Stimulated activated naive B cell treated with anti-CD40 and anti-IgM and Interleukin-4, amounts not matched to agents 10 μg/mL and 1 μg/mL and 100 μg/mL, for 72 hours (primary cell): ENCODE data around the gene ORM1.
"Not testable (repeated sequence)": the region's sequence is repeated elsewhere in the genome, so short reads cannot be mapped to it uniquely, and the experiment has no call there.

Source experiments
- ATAC-seq, 2 donors: fragments of 150-1000 bp; cut with Tn5 transposase; replicated peaks; 2 replicates each; pipeline ENCODE4 v1.10.0; 2021; ENCODE audit warnings: moderate library complexity in 1 of 2
- DNase-seq: peaks from one replicate; pipeline ENCODE4 v3.0.0; 2021
- H3K27ac Mint-ChIP-seq: one replicate; pipeline ENCODE4 v1.8.0; 2022; ENCODE audit warnings: mild to moderate bottlenecking, mixed read lengths
- H3K27me3 Mint-ChIP-seq, 2 donors: one replicate each; pipeline ENCODE4 v1.8.0; 2022; ENCODE audit warnings: mixed read lengths in 2 of 2
- H3K36me3 Mint-ChIP-seq, 2 donors: one replicate each; pipeline ENCODE4 v1.8.0; 2022; ENCODE audit warnings: mixed read lengths in 2 of 2, mild to moderate bottlenecking in 1 of 2
- H3K4me1 Mint-ChIP-seq, 2 donors: one replicate each; pipeline ENCODE4 v1.8.0; 2022; ENCODE audit warnings: mixed read lengths in 2 of 2, mild to moderate bottlenecking in 1 of 2
- H3K4me3 Mint-ChIP-seq, 2 donors: one replicate each; pipeline ENCODE4 v1.8.0; 2022; ENCODE audit warnings: mild to moderate bottlenecking in 2 of 2, mixed read lengths in 2 of 2, moderate library complexity in 1 of 2
- H3K9me3 Mint-ChIP-seq, 2 donors: one replicate each; pipeline ENCODE4 v1.8.0; 2022; ENCODE audit warnings: mixed read lengths in 2 of 2, mild to moderate bottlenecking in 1 of 2

ORM1 gene

DNA sequence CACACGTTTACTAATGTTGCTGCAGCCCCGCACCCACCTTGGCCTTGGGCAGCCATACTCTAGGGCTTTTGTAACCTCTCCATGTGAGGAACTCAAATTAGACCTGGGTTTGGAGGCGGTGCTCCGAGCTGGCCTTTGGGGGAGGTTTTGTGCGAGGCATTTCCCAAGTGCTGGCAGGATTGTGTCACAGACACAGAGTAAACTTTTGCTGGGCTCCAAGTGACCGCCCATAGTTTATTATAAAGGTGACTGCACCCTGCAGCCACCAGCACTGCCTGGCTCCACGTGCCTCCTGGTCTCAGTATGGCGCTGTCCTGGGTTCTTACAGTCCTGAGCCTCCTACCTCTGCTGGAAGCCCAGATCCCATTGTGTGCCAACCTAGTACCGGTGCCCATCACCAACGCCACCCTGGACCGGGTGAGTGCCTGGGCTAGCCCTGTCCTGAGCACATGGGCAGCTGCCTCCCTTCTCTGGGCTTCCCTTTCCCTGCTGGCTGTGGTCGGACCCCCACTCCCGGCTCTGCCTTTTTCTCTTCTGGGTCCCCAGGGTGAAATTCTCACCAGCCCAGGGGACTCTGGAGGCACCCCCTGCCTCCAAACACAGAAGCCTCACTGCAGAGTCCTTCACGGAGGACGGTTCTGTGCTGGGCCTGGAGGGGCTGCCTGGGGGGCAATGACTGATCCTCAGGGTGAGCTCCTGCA lies at the start of gene ORM1:
TSS of gene ORM1 (plus strand) at position 268 of the 701 bp plus-strand sequence. CDS start at position 304, 36 bp downstream.
- not testable (repeated sequence) for H3K36me3 Mint-ChIP-seq, H3K9me3 Mint-ChIP-seq, ATAC-seq, H3K27ac Mint-ChIP-seq, H3K27me3 Mint-ChIP-seq, H3K4me1 Mint-ChIP-seq, DNase-seq, H3K4me3 Mint-ChIP-seq

DNA sequence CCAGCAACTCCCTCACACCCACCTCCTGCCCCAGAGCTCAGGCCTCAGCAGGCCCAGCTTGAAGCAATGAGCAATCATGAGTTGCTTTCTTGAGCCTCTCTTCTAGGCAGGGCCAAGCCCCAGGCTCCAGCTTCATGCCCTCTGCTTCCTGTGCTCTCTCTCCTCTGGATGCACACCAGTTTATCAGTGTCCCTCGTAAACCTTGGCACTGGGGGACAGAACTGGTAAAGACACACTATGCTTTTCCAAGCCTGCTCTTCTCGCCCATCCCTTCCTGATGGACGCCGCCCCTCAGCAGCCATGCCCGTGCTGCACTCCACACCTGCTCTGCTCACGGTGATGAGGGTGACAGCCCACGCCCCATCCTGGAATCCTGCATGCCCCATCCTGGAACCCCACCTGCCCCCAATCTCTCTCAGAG lies 49.4 kb upstream of the ORM1 start:
- Mint-ChIP-seq H3K27ac (no peak overlapping the region), H3K27me3 (peaks cover 7 to 10% of the 10 kb centered on the region in 2 donors), H3K9me3 (peaks cover 2 to 6% of the 10 kb centered on the region in 2 donors), H3K4me3 (no peak overlapping the region), H3K4me1 (no peaks in the 10 kb centered on the region), H3K36me3 (no peaks in the 10 kb centered on the region)
- no peak for DNase-seq
- no peak for ATAC-seq

GRCh38 chr9:114274217-114274616 lies 48.7 kb upstream of the ORM1 start:
- H3K36me3 Mint-ChIP-seq = no peaks in the 10 kb centered on the region
- no peaks in the 10 kb centered on the region for H3K4me1 Mint-ChIP-seq
- DNase-seq (no peak), ATAC-seq (no peak)
- no peak overlapping the region for H3K27ac Mint-ChIP-seq
- no peak overlapping the region for H3K4me3 Mint-ChIP-seq
- peaks cover 2 to 7% of the 10 kb centered on the region in 2 donors for H3K9me3 Mint-ChIP-seq
- H3K27me3 Mint-ChIP-seq = peaks cover 4 to 5% of the 10 kb centered on the region in 2 donors

DNA sequence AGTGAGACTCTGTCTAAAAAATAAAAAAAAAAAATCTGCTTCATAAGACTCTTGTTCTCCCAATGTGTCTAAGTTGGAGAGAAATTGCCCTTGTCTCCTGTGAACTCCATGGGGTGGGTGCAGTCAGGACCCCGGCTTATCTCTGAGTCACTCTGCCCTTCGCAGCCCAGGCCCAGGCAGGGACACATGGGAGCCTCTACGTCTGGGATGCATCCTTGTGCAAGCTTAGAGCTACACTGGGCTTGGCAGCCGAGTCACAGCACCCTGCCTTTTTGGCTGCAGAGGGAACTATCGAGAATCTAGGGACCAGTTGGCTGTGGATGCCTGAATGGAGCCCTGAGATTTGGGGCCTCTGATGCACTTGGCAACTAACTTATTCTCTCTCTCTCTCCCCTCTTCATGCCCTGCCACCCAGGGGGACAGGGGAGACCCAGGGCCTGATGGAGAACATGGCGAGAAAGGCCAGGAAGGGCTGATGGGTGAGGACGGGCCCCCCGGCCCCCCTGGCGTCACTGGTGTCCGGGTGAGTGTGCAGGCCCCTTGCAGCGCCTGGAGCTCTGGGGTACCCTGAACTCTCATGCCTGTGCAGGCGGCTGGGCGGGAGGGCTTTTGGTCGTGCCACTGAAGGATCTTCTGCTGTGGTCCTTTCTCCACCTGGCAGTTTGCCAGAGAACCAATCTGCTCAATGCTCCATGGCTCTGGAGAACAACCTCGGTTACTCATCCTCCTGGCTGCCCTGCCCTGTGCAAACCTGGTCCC lies 47.5 kb upstream of the ORM1 start:
- no peak overlapping the region for H3K4me3 Mint-ChIP-seq
- peaks cover 2 to 7% of the 10 kb centered on the region in 2 donors for H3K9me3 Mint-ChIP-seq
- H3K36me3 Mint-ChIP-seq = no peaks in the 10 kb centered on the region
- no peak for DNase-seq
- ATAC-seq = no peak
- H3K27ac Mint-ChIP-seq = no peak overlapping the region
- H3K27me3 Mint-ChIP-seq = peaks cover 4 to 5% of the 10 kb centered on the region in 2 donors
- no peaks in the 10 kb centered on the region for H3K4me1 Mint-ChIP-seq

DNA sequence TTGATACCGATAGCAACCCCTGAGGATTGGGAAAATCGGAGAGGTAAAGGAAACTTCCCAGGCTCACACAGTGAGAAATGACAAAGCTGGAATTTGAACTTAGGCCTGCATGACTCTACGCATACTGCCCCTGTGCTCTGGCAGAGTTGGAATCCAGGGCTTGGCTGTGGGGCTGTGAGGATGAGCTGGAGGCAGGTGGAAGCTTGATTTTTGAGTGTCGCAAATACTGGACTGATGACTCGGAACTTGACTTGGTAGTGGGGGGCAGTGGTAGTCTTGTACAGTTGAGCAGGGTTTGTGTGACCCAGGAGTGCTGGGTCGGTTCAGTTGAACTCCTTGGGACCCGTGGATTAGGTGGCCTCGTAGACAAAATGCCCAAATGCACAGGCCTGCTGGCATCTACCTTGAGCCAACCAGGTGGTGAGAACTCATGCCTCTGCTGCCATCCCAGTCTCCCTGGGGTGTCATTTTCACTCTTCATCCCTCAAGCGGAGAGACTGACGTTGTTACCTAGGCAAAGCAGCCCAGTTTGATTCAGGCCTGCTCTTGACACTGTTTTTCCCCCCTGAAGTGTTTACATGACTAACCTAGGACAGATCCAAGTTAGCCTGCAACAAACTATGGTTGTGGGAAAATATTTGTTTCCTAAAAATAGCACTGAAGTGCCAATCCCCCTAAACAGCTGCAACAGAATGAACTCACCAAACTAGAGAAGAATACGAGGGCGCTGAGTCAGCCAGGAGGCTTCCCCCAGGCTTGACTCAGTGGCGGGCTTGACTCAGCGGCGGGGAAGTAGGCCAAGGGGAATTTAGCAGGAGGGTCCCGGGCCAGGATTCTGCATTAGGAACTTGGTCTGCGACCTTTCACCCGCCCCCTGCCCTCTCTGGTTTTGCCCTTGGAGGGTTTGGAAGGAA lies 45.7 kb upstream of the ORM1 start:
- Mint-ChIP-seq H3K36me3 (no peaks in the 10 kb centered on the region), H3K27me3 (peaks cover 0 to 4% of the 10 kb centered on the region in 2 donors)
- ATAC-seq = no peak

DNA sequence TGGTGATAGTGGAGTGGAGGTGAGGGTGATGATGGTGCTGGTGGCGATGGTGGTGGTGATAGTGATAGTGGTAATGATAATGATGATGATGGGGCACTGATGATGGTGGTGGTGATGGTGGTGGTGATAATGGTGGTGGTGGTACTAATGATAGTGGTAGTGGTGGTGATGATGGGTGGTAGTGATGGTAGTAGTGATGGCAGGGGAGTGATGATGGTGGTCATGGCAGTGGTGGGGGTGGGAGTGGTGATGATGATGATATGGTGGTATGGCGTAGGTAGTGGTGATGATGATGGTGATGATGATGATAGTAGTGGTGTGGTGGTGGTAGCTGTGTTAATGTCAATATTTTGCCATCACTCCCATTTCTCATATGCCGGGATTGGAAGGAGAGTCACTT lies 44.5 kb upstream of the ORM1 start:
- DNase-seq = no peak
- no peaks in the 10 kb centered on the region for H3K36me3 Mint-ChIP-seq
- no peaks in the 10 kb centered on the region for H3K4me1 Mint-ChIP-seq
- peaks cover 2 to 7% of the 10 kb centered on the region in 2 donors for H3K9me3 Mint-ChIP-seq
- peaks cover 0 to 1% of the 10 kb centered on the region in 2 donors for H3K27me3 Mint-ChIP-seq
- H3K27ac Mint-ChIP-seq = no peak overlapping the region
- ATAC-seq = no peak
- H3K4me3 Mint-ChIP-seq = no peak overlapping the region

More for the DNA sequence above, 45.7 kb upstream of the ORM1 start:
- Mint-ChIP-seq H3K9me3 (peaks cover 2 to 7% of the 10 kb centered on the region in 2 donors), H3K27ac (no peak overlapping the region), H3K4me3 (no peak overlapping the region), H3K4me1 (no peaks in the 10 kb centered on the region)
- no peak for DNase-seq

GRCh38 chr9:114278881-114279570 lies 43.9 kb upstream of the ORM1 start:
- Mint-ChIP-seq H3K27me3 (no peaks in the 10 kb centered on the region), H3K9me3 (peaks cover 2 to 7% of the 10 kb centered on the region in 2 donors), H3K27ac (no peak overlapping the region), H3K36me3 (no peaks in the 10 kb centered on the region), H3K4me3 (no peak overlapping the region), H3K4me1 (no peaks in the 10 kb centered on the region)
- DNase-seq (no peak), ATAC-seq (no peak)

GRCh38 chr9:114279693-114280092 lies 43.2 kb upstream of the ORM1 start:
- Mint-ChIP-seq H3K27me3 (no peaks in the 10 kb centered on the region), H3K4me1 (no peaks in the 10 kb centered on the region), H3K27ac (no peak overlapping the region), H3K36me3 (no peaks in the 10 kb centered on the region), H3K9me3 (peaks cover 2 to 7% of the 10 kb centered on the region in 2 donors), H3K4me3 (no peak overlapping the region)
- DNase-seq (no peak), ATAC-seq (no peak)

DNA sequence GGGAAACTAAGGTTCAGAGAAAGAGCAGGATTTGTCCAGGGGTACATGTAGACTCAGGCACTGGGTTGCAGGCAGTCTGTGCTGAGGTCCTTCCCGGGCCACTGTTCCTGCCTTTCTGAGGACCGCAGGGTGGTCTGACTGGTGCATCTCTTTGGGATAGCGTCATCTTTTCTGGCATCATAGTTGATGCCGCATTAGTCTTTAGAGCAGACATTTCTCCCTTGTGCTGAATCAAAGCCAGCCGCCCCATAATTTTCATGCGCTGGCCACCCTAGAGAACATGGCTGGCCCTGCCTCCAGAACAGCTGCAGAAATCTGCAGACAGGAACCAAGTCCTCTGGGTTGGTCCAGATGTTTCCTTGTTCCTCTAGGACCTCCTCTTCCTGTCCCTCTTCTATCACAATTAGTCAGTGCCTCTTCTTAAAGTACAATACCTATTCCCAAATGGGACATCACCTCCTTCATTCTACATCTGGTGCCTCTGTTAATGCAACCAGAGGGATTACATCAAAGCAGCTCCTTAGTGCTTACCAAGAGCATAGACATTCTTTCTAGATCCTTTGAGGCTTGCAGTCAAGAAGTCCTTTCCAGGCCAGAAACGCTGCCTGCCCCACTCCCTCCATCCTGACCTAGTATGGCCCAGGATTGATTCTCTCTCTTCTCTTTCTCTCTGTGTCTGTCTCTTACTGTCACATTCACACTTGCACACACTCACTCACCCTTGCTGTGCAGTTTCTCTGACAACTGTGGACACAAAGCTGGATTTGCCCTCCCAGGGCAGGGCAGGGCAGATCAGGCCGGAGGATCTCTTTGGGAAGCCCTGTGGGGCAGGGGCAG lies 42.0 kb upstream of the ORM1 start:
- Mint-ChIP-seq H3K27ac (no peak overlapping the region), H3K4me3 (no peak overlapping the region), H3K4me1 (no peaks in the 10 kb centered on the region), H3K9me3 (peaks cover 2 to 7% of the 10 kb centered on the region in 2 donors), H3K36me3 (no peaks in the 10 kb centered on the region), H3K27me3 (no peaks in the 10 kb centered on the region)
- DNase-seq (no peak), ATAC-seq (no peak)

DNA sequence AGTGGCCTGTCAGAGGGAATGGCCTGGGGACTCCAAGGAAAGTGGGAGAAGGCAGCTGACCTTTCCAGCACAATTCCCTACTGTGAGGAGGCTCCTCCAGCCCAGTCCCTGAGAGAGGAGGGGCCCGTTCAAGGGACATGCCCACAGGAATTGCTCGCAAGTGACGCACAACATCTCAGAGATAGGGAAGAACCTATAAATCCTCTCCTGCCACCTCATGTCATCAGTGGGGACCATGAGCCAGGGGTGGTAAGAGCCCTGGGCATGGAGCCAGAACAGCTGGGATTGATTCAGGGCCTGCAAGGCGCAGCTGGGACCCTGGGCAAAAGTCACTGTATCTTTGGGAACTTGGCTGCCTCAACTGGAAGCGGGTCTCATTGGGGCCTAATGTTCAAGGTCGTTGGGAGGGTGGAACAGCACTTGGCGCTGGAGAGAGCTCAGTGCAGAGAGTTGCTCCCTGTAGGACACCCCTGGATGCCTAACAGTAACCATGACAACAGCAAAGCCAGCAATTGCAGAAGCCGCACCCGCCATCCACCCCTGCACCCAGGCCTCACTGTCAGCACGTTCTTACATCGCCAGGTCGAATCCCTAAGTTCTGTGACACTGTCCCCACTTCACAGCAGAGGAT lies 41.3 kb upstream of the ORM1 start:
- Mint-ChIP-seq H3K4me1 (no peaks in the 10 kb centered on the region), H3K4me3 (no peak overlapping the region)
- no peak for ATAC-seq

GRCh38 chr9:114282104-114282485 lies 40.8 kb upstream of the ORM1 start:
- ATAC-seq (no peak), DNase-seq (no peak)
- no peak overlapping the region for H3K4me3 Mint-ChIP-seq
- no peaks in the 10 kb centered on the region for H3K36me3 Mint-ChIP-seq
- H3K27me3 Mint-ChIP-seq = no peaks in the 10 kb centered on the region
- H3K4me1 Mint-ChIP-seq = no peaks in the 10 kb centered on the region
- H3K9me3 Mint-ChIP-seq = peaks cover 2 to 7% of the 10 kb centered on the region in 2 donors
- H3K27ac Mint-ChIP-seq = no peak overlapping the region

More for the DNA sequence above, 41.3 kb upstream of the ORM1 start:
- Mint-ChIP-seq H3K9me3 (peaks cover 2 to 7% of the 10 kb centered on the region in 2 donors), H3K27ac (no peak overlapping the region), H3K27me3 (no peaks in the 10 kb centered on the region), H3K36me3 (no peaks in the 10 kb centered on the region)
- no peak for DNase-seq

- Mint-ChIP-seq H3K4me1 (no peaks in the 10 kb centered on the region), H3K27me3 (no peaks in the 10 kb centered on the region), H3K4me3 (no peak overlapping the region), H3K9me3 (peaks cover 2 to 7% of the 10 kb centered on the region in 2 donors), H3K27ac (no peak overlapping the region), H3K36me3 (no peaks in the 10 kb centered on the region)
- ATAC-seq (no peak), DNase-seq (no peak)
These were observed 40.4 kb upstream of the ORM1 start for GRCh38 chr9:114282507-114282906.

- peaks cover 2 to 6% of the 10 kb centered on the region in 2 donors for H3K9me3 Mint-ChIP-seq
- no peak overlapping the region for H3K27ac Mint-ChIP-seq
- H3K4me3 Mint-ChIP-seq = no peak overlapping the region
- ATAC-seq (peak in 1 of 2 donors; percentile 18), DNase-seq (no peak)
- H3K27me3 Mint-ChIP-seq = no peaks in the 10 kb centered on the region
- no peaks in the 10 kb centered on the region for H3K4me1 Mint-ChIP-seq
- H3K36me3 Mint-ChIP-seq = no peaks in the 10 kb centered on the region
These were observed 40.0 kb upstream of the ORM1 start for GRCh38 chr9:114282926-114283325.
